Gastroesophageal sphincter (tissue), 4 donors: ENCODE results near the gene LPO. TPM values are rescaled to one million over a fixed set of nuclear protein-coding genes. Genes with fewer than 3 reads are reported as not detected.

Source experiments
- ATAC-seq: fragments of 150-250 bp; one replicate; pipeline ENCODE4 v1.9.1; 2016; ENCODE audit warnings: mild to moderate bottlenecking, moderate library complexity
- H3K27ac ChIP-seq, 4 donors: fragments of 200-600 bp; sonication (generic) in 3 of 4; 1 replicate in 3 of 4; 2 replicates in 1 of 4; pipeline ENCODE4 v1.5.1; 2016 to 2019
- H3K27me3 ChIP-seq: fragments of 200-600 bp; sonication (generic); one replicate; pipeline ENCODE4 v1.5.1; 2019
- H3K36me3 ChIP-seq, 2 donors: fragments of 200-600 bp; sonication (generic); one replicate each; pipeline ENCODE4 v1.5.1; 2019; ENCODE audit warnings: control low read depth in 1 of 2
- H3K4me1 ChIP-seq, 3 donors: fragments of 200-600 bp; sonication (generic); 1 replicate in 2 of 3; 2 replicates in 1 of 3; pipeline ENCODE4 v1.5.1; 2016 to 2019; ENCODE audit warnings: control low read depth in 2 of 3
- H3K4me3 ChIP-seq, 2 donors: fragments of 200-600 bp; sonication (generic); one replicate each; pipeline ENCODE4 v1.5.1; 2019; ENCODE audit warnings: mild to moderate bottlenecking in 1 of 2, moderate library complexity in 1 of 2
- H3K9me3 ChIP-seq, 3 donors: fragments of 200-600 bp; sonication (generic); one replicate each; pipeline ENCODE4 v1.5.1; 2017 to 2019; ENCODE audit warnings: control low read depth in 2 of 3
- EP300 ChIP-seq: sonication (generic); formaldehyde crosslinking; IDR thresholded peaks from one replicate; pipeline ENCODE4 v1.6.1; 2017; ENCODE audit warnings: antibody characterized with exemption, mild to moderate bottlenecking
- POLR2A ChIP-seq, 2 donors: fragments of 450-650 bp; IDR thresholded peaks; one replicate each; pipeline ENCODE4 v1.6.1; 2017; ENCODE audit warnings: antibody characterized with exemption in 2 of 2, mild to moderate bottlenecking in 2 of 2, moderate library complexity in 1 of 2
- POLR2AphosphoS5 ChIP-seq: sonication (generic); formaldehyde crosslinking; IDR thresholded peaks from one replicate; pipeline ENCODE4 v1.6.1; 2017; ENCODE audit warnings: antibody characterized with exemption
- WGBS, 2 donors: methylation state at CpG; one replicate each; pipeline ENCODE4 v1.1.5; 2018; ENCODE audit warnings: low coverage in 1 of 2; 5-methylcytosine and 5-hydroxymethylcytosine counted together
- total RNA-seq, 4 donors: library from RNA; depleted of rRNA; stranded (reverse); fragments of >200 nt; gene quantifications; one replicate each; pipeline ENCODE4 v1.1.0, GENCODE V29; 2016
- TF ChIP-seq, protein P1 (sequence below), 4 experiments: fragments of 200-600 bp in 2 of 4; fragments of 450-650 bp in 2 of 4; sonication (generic) in 1 of 4; IDR thresholded peaks; one replicate each; pipeline ENCODE4 v1.5.1; 2017 to 2019; ENCODE audit warnings: antibody characterized with exemption in 4 of 4, mild to moderate bottlenecking in 2 of 4, moderate library complexity in 2 of 4

The LPO gene
- total RNA-seq, 4 donors from 2014 or later = 0.15 to 0.77 TPM; not detected in 2

DNA sequence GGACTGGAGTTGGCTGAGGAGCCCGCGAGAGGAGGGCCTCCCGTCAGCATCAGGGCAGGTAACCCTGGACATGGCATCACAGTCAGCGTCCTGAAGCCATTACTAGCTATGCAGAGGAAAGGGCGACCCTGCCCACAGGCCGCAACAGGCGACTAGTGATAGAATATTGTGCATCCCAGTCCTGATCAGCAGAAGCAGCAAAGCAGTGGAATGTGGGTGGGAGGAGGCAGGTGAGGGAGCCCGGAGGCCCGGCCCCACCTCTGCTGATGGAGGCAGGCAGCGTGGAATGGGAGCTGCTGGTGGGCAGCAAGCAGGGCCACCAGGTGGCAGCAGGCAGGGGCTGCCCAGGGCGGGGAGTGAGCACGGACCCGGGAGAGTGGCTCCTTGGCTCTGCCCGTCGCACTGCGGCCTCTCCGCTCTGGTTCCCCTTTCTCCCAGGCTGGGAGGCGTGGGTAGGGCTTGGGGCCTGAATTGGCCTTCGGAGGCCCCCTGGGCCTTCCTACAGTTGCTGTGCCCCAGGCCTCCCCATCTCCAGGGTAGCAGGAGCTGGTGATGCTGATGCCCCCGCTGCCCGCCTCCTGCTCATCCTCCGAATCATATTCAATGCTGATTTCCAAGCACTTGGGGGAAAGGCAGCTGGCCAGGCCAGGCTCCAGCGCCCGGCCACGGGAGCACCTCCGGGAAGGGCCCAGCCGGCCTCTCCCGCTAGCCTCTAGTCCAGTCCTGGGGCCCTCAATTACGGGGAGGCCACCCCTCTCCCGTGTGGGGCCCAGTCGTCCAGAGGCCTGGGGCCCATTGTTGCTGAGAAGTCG, 70.0 kb downstream of the LPO start:
- no peak overlapping the region for H3K4me3 ChIP-seq
- H3K27ac ChIP-seq = no peak overlapping the region
- TF ChIP-seq POLR2A (IDR thresholded peaks at IDR 0.05) = no peak
- TF ChIP-seq, protein P1, sequence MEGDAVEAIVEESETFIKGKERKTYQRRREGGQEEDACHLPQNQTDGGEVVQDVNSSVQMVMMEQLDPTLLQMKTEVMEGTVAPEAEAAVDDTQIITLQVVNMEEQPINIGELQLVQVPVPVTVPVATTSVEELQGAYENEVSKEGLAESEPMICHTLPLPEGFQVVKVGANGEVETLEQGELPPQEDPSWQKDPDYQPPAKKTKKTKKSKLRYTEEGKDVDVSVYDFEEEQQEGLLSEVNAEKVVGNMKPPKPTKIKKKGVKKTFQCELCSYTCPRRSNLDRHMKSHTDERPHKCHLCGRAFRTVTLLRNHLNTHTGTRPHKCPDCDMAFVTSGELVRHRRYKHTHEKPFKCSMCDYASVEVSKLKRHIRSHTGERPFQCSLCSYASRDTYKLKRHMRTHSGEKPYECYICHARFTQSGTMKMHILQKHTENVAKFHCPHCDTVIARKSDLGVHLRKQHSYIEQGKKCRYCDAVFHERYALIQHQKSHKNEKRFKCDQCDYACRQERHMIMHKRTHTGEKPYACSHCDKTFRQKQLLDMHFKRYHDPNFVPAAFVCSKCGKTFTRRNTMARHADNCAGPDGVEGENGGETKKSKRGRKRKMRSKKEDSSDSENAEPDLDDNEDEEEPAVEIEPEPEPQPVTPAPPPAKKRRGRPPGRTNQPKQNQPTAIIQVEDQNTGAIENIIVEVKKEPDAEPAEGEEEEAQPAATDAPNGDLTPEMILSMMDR (IDR thresholded peaks at IDR 0.05) = peak in 1 of 4 experiments; percentile 24
- ATAC-seq = no peak
- H3K27me3 ChIP-seq = no peaks in the 10 kb centered on the region
- peaks cover 0 to 64% of the 10 kb centered on the region in 2 donors for H3K36me3 ChIP-seq
- no peaks in the 10 kb centered on the region for H3K9me3 ChIP-seq
- 50 to 60% methylated on average over 1 to 2 of the region's 32 CpGs for whole genome bisulfite sequencing, 2 donors
- no peaks in the 10 kb centered on the region for H3K4me1 ChIP-seq

DNA sequence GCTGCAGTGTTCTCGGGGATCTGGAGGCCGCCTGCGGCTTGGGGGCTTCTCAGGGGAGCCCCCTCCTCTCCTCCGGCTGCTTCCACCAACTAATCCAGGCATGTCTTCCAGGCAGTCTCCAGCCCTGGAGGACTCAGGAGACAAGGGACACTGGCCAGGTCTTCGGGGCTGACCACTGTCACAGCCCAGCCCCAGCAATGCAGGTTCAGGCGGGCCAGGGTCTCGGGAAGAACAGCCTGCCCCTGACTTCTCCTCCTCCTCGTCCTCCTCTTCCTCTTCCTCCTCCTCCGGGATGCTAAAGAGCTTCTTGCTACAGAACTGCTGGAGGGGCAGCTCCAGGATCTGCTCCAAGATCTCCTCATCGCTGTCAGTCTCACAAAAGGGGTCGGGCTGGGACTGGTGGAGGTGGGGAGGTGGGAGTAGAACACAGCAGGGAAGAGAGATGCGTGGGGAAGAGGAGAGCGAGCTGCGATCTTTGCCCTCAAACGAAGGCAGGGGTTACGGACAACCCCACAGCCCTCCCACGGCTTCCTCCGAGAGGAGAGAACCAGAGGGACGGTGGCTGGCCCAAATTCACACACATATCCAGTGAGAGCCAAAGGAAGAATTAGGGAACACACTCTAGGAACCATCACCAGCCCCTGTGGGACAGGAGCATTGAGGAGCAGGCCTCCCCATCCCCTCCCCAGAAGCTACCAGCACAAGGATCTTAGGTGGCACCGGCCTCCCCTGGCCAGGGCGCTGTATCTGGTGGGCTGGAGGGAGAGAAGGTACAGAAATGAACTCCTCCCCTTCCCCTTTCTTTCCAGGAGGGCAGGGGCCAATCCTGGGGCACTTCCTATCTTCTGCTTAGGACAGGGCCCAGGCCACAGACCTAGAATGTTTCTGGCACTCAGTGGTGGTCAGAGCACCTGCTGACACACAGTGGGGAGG, 70.9 kb downstream of the LPO start:
- no peak for ATAC-seq
- H3K9me3 ChIP-seq = no peaks in the 10 kb centered on the region
- H3K27ac ChIP-seq = no peak overlapping the region
- H3K4me1 ChIP-seq = no peaks in the 10 kb centered on the region
- no peaks in the 10 kb centered on the region for H3K27me3 ChIP-seq
- 60 to 94% methylated on average over 1 to 3 of the region's 21 CpGs for WGBS, 2 donors
- no peak overlapping the region for H3K4me3 ChIP-seq
- H3K36me3 ChIP-seq = peaks cover 0 to 70% of the 10 kb centered on the region in 2 donors
- TF ChIP-seq, protein P1 (IDR thresholded peaks at IDR 0.05) = no peak

DNA sequence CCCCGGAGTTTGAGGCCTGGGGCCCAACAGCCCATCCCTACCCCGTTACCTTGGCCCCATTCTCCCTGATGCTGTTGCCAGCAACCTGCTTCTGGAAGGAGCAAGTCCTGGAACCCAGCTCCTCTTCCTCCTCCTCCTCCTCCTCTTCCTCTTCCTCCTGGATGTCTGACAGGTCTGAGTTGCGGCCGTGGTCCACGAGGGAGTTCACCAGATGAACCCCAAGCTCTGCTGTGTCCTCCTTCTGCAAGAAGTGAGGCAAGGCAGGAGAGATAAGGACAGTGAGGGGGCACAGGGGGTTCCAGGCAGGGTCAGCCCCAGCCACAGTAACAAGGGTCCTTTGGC, 71.5 kb downstream of the LPO start:
- TF ChIP-seq EP300 (no peak), POLR2AphosphoS5 (no peak), POLR2A (IDR thresholded peaks at IDR 0.05) (no peak)
- TF ChIP-seq, protein P1 (IDR thresholded peaks at IDR 0.05) = no peak
- H3K4me1 ChIP-seq = no peaks in the 10 kb centered on the region
- 80 to 100% methylated on average over 1 of the region's 5 CpGs for WGBS, 2 donors
- peaks cover 0 to 73% of the 10 kb centered on the region in 2 donors for H3K36me3 ChIP-seq
- H3K27ac ChIP-seq = no peak overlapping the region
- no peak overlapping the region for H3K4me3 ChIP-seq
- H3K9me3 ChIP-seq = no peaks in the 10 kb centered on the region
- no peak for ATAC-seq
- no peaks in the 10 kb centered on the region for H3K27me3 ChIP-seq

DNA sequence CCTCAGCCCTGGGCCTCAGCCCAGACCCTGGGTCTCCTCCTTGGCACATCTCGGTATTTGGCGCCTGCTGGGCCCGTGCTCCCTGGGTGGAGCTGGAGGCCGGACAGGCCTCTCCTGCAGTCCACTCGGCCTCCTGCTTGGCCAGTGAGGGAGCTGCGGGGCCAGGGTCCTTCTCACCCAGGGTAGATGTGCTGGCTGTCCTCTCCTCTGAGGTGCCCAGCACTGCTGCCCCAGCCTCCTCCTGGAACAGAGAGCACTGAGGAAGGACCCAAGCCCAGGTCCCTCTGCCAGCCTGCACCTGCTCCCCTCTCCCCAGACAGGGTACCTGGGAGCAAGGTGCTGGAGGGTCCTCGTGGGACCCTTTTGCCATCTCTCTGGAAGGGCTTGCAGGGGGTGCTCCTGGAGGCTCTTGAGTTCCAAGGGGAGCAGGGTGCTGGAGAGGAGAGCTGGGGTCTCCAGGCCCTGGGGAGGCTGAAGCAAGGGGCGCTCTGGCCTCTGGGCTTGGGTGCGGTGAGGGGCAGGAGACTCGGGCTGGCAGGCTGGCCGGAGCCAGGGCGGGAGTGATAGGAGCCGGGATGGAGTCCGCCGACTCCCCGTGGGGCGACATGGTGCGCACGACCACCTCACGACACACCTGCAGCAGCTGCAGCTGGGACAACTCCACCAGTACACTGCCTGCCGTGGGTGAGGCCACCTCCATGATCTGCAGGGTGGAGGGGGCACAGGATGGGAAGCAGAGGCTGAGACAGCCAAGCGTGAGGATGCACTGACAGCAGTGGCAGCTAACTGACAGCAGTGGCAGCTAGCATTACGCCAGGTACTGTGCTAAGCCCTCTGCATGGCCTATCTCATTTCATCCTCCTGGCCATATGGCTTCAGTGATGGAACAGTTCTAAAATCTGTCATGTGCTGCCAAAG, 72.4 kb downstream of the LPO start:
- Histone ChIP-seq H3K27me3 (no peaks in the 10 kb centered on the region), H3K36me3 (peaks cover 0 to 66% of the 10 kb centered on the region in 2 donors), H3K9me3 (no peaks in the 10 kb centered on the region), H3K4me3 (no peak overlapping the region), H3K27ac (no peak overlapping the region), H3K4me1 (no peaks in the 10 kb centered on the region)
- ATAC-seq = no peak
- TF ChIP-seq EP300 (no peak), POLR2A (IDR thresholded peaks at IDR 0.05) (no peak), POLR2AphosphoS5 (no peak)
- TF ChIP-seq, protein P1 (IDR thresholded peaks at IDR 0.05) = no peak
- 80% methylated on average over 1 of the region's 23 CpGs; no CpG with 5 or more reads in 1 of the 2 donors for WGBS, 2 donors
